DND-41 (cell line): ENCODE results near the gene GYG1.

Source experiments
- EZH2 ChIP-seq: IDR thresholded peaks from 3 replicates; pipeline ENCODE4 v1.6.1; 2012; ENCODE audit warnings: borderline replicate concordance, low read depth, mild to moderate bottlenecking, moderate library complexity, low read length, inconsistent platforms; ENCODE audit not compliant: severe bottlenecking
- TF ChIP-seq, protein P1 (sequence below): IDR thresholded peaks from 2 replicates; pipeline ENCODE4 v1.5.1; 2012; ENCODE audit warnings: borderline replicate concordance, low read length, moderate library complexity, mild to moderate bottlenecking; ENCODE audit not compliant: poor library complexity, severe bottlenecking; ENCODE audit errors: extremely low read depth

DNA sequence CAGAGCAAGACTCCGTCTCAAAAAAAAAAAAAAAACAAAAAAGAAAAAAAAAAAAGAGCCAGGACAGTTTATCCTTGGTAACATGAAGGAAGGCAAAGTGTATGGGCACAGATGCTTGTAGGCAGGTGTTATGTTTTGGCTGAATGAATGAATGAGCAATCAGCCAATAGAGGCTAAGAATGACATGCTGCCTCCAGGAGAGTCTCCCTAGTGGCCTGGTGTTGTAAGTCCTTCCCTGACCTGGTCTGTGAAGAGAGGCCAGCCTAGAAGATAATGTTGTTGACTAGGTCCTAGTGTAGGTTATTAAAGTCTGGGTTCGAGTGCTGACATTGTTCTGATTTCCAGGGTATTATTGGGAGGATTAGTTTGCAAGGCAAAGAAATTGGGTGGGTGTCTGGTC lies 24.9 kb downstream of the GYG1 start:
- TF ChIP-seq EZH2, result no peak
- TF ChIP-seq, protein P1, sequence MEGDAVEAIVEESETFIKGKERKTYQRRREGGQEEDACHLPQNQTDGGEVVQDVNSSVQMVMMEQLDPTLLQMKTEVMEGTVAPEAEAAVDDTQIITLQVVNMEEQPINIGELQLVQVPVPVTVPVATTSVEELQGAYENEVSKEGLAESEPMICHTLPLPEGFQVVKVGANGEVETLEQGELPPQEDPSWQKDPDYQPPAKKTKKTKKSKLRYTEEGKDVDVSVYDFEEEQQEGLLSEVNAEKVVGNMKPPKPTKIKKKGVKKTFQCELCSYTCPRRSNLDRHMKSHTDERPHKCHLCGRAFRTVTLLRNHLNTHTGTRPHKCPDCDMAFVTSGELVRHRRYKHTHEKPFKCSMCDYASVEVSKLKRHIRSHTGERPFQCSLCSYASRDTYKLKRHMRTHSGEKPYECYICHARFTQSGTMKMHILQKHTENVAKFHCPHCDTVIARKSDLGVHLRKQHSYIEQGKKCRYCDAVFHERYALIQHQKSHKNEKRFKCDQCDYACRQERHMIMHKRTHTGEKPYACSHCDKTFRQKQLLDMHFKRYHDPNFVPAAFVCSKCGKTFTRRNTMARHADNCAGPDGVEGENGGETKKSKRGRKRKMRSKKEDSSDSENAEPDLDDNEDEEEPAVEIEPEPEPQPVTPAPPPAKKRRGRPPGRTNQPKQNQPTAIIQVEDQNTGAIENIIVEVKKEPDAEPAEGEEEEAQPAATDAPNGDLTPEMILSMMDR, result no peak
